WTC11 (cell line): ENCODE measurements around the gene OPRL1. TPM values are rescaled to one million over a fixed set of nuclear protein-coding genes. Genes with fewer than 3 reads are reported as not detected.

Experiments used
- ATAC-seq: fragments of 200-7000 bp; cut with Tn5 transposase; 2 replicates; pipeline ENCODE4 v1.10.0; 2021; ENCODE audit warnings: mild to moderate bottlenecking, moderate library complexity
- CTCF ChIA-PET: fragments of 300-600 bp; sonication (Branson Sonifier 250); formaldehyde crosslinking; loops from one replicate; lab custom pipeline; 2021; ENCODE audit warnings: antibody characterized with exemption; lab: Charles Lee
- POLR2A ChIA-PET: fragments of 350-600 bp; sonication (Branson Sonifier 250); formaldehyde crosslinking; loops from one replicate; lab custom pipeline; 2021; ENCODE audit warnings: antibody characterized with exemption; lab: Charles Lee
- DNase-seq: peaks from one replicate; pipeline ENCODE4 v3.0.0; 2021; ENCODE audit warnings: low spot score
- H3K27ac Mint-ChIP-seq: 2 replicates; pipeline ENCODE4 v1.8.0; 2021; ENCODE audit warnings: mixed read lengths
- H3K27me3 Mint-ChIP-seq: 2 replicates; pipeline ENCODE4 v1.8.0; 2021; ENCODE audit warnings: low read depth, mild to moderate bottlenecking, moderate library complexity, mixed read lengths
- H3K36me3 Mint-ChIP-seq: 2 replicates; pipeline ENCODE4 v1.8.0; 2021; ENCODE audit warnings: mixed read lengths
- H3K4me1 Mint-ChIP-seq: 2 replicates; pipeline ENCODE4 v1.8.0; 2022; ENCODE audit warnings: mixed read lengths
- H3K4me3 Mint-ChIP-seq: 2 replicates; pipeline ENCODE4 v1.8.0; 2021; ENCODE audit warnings: mild to moderate bottlenecking, moderate library complexity, mixed read lengths
- H3K9me3 Mint-ChIP-seq: 2 replicates; pipeline ENCODE4 v1.8.0; 2021; ENCODE audit warnings: mixed read lengths
- EMX1 ChIP-seq: fragments of 250-450 bp; sonication (Bioruptor Pico); IDR thresholded peaks from 2 replicates; pipeline ENCODE4 v1.8.0; 2021; ENCODE audit warnings: mild to moderate bottlenecking
- ESRRA ChIP-seq: sonication (generic); formaldehyde crosslinking; IDR thresholded peaks from 2 replicates; pipeline ENCODE4 v1.8.1; 2022; ENCODE audit warnings: mild to moderate bottlenecking, missing genetic modification reagents, borderline replicate concordance
- ETV6 ChIP-seq: sonication (generic); formaldehyde crosslinking; IDR thresholded peaks from 2 replicates; pipeline ENCODE4 v1.8.1; 2022; ENCODE audit warnings: mild to moderate bottlenecking, missing genetic modification reagents
- FOXK1 ChIP-seq: sonication (generic); formaldehyde crosslinking; IDR thresholded peaks from 2 replicates; pipeline ENCODE4 v1.8.0; 2022; ENCODE audit warnings: mild to moderate bottlenecking, moderate library complexity, missing genetic modification reagents
- NFYB ChIP-seq: sonication (generic); formaldehyde crosslinking; conservative IDR thresholded peaks from 2 replicates; pipeline ENCODE4 v1.8.0; 2022; ENCODE audit warnings: low read depth, missing genetic modification reagents
- RORB ChIP-seq: fragments of 250-450 bp; sonication (Bioruptor Pico); IDR thresholded peaks from 2 replicates; pipeline ENCODE4 v1.9.0; 2021; ENCODE audit warnings: mild to moderate bottlenecking
- TCF7 ChIP-seq: sonication (generic); formaldehyde crosslinking; IDR thresholded peaks from 2 replicates; pipeline ENCODE4 v1.8.0; 2022; ENCODE audit warnings: mild to moderate bottlenecking, low read depth, missing genetic modification reagents, moderate library complexity
- ZNF232 ChIP-seq: sonication (generic); formaldehyde crosslinking; IDR thresholded peaks from 2 replicates; pipeline ENCODE4 v1.8.0; 2022; ENCODE audit warnings: mild to moderate bottlenecking, missing genetic modification reagents
- ZNF263 ChIP-seq: sonication (generic); formaldehyde crosslinking; IDR thresholded peaks from 2 replicates; pipeline ENCODE4 v1.8.1; 2022; ENCODE audit warnings: low read depth, mild to moderate bottlenecking, moderate library complexity, missing genetic modification reagents
- ZNF423 ChIP-seq: fragments of 250-450 bp; sonication (Bioruptor Pico); IDR thresholded peaks from 2 replicates; pipeline ENCODE4 v2.1.2; 2022; ENCODE audit warnings: mild to moderate bottlenecking, moderate library complexity
- total RNA-seq: library from RNA; stranded (reverse); gene quantifications from 3 replicates; pipeline ENCODE4 v1.2.3, GENCODE V29; 2021
- TF ChIP-seq, protein P1 (sequence below): fragments of 250-450 bp; sonication (Bioruptor Pico); IDR thresholded peaks from 2 replicates; pipeline ENCODE4 v1.8.0; 2021; ENCODE audit warnings: mild to moderate bottlenecking
- TF ChIP-seq, protein P2 (sequence below): sonication (generic); formaldehyde crosslinking; IDR thresholded peaks from 2 replicates; pipeline ENCODE4 v1.8.1; 2023; ENCODE audit warnings: mild to moderate bottlenecking, missing genetic modification reagents, moderate library complexity
- TF ChIP-seq, protein P3 (sequence below): sonication (generic); formaldehyde crosslinking; IDR thresholded peaks from 2 replicates; pipeline ENCODE4 v1.8.1; 2022; ENCODE audit warnings: low read depth, mild to moderate bottlenecking, moderate library complexity, missing genetic modification reagents, borderline replicate concordance
- TF ChIP-seq, protein P4 (sequence below): sonication (generic); formaldehyde crosslinking; IDR thresholded peaks from 2 replicates; pipeline ENCODE4 v1.8.0; 2022; ENCODE audit warnings: mild to moderate bottlenecking, missing genetic modification reagents
- TF ChIP-seq, protein P5 (sequence below): sonication (generic); formaldehyde crosslinking; IDR thresholded peaks from 2 replicates; pipeline ENCODE4 v1.8.0; 2023; ENCODE audit warnings: missing genetic modification reagents
- TF ChIP-seq, protein P6 (sequence below): sonication (generic); formaldehyde crosslinking; IDR thresholded peaks from 2 replicates; pipeline ENCODE4 v1.8.1; 2023; ENCODE audit warnings: mild to moderate bottlenecking, missing genetic modification reagents
- TF ChIP-seq, protein P7 (sequence below): fragments of 250-450 bp; sonication (Bioruptor Pico); IDR thresholded peaks from 2 replicates; pipeline ENCODE4 v1.9.0; 2021; ENCODE audit warnings: mild to moderate bottlenecking
- TF ChIP-seq, protein P8 (sequence below): sonication (generic); formaldehyde crosslinking; IDR thresholded peaks from 2 replicates; pipeline ENCODE4 v1.8.1; 2023; ENCODE audit warnings: mild to moderate bottlenecking, moderate library complexity, missing genetic modification reagents
- TF ChIP-seq, protein P9 (sequence below): sonication (generic); formaldehyde crosslinking; conservative IDR thresholded peaks from 2 replicates; pipeline ENCODE4 v1.8.1; 2022; ENCODE audit warnings: mild to moderate bottlenecking, missing genetic modification reagents

The OPRL1 gene
- total RNA-seq, 1 experiment from 2014 or later = 2.0 TPM

DNA sequence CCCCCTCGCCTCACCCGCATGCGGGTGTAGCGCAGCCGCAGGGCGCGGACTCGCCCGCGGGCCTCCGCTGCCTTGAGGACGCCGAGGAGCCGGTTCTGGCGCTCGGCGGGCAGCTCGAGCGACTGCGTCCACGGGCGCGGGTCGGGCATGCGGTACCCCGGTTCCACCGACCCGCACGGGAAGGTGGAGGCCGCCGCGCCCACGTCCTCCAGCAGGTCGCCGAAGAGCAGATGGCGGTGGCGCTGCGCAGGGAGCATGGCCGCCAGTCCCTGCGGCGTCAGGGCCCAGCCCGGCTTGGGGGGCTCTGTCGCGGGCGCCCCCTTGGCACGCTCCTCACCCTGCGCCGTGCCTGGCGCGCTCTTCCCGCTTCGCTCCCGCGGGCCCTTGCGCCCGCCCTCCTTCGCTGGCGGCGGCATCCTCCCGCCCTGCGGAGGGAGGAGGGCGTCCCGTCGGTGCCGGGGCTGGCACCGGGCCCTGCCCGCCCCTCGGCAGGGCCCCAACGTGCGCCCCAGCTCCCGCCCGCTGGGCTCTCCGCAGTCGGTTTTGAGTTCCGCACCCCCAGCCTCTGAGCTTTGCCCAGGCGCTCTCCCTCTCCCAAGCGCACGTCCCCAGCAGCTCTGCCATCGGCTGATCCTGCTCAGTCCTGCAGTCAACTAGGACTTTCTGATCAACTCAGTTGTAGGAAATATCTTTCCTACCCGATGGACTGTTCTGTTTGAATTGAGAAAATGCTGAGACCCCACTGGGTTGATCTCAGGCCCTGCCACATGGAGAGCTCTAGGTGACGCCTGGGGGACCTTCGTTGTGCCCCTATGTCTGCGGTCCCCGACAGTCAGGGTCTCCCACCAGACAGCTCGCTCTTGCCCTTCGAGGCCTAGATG lies 4.2 kb downstream of the OPRL1 start, which contains the start of gene LKAAEAR1 (continued):
- no peak for TF ChIP-seq ESRRA
- TF ChIP-seq NFYB = no peak
- TF ChIP-seq, protein P1, sequence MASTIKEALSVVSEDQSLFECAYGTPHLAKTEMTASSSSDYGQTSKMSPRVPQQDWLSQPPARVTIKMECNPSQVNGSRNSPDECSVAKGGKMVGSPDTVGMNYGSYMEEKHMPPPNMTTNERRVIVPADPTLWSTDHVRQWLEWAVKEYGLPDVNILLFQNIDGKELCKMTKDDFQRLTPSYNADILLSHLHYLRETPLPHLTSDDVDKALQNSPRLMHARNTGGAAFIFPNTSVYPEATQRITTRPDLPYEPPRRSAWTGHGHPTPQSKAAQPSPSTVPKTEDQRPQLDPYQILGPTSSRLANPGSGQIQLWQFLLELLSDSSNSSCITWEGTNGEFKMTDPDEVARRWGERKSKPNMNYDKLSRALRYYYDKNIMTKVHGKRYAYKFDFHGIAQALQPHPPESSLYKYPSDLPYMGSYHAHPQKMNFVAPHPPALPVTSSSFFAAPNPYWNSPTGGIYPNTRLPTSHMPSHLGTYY (CRISPR knock-in tag) = no peak
- TF ChIP-seq ETV6 (CRISPR knock-in tag) = peak; percentile 74
- TF ChIP-seq FOXK1 (CRISPR knock-in tag) = peak; percentile 47
- 0 out of 2 replicates have a peak, but pooled peaks have one; percentile 57 for TF ChIP-seq TCF7 (CRISPR knock-in tag)

DNA sequence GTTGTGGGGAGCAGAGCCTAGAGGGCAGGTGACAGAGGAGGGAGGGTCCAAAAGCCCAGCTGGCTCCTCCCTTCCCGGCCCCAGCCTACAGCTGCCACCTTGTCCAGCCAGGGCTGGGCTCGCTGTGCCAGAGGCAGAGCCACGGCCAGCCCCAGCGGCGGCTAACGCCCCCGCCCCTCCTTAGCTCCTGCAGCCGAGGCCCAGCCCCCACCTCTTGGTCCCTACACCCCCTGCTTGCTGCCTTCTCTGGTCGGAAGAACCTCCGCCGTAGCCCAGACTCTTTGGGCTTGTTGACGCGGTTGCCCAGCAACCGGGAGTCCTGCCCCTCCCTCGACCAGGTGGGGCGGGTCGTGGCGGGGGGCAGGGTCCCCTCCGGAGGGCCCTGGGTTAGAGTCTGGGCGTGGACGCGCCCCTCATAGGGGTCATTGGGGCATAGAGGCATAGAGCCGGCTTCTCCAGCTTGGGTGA lies 4.8 kb downstream of the OPRL1 start:
- Mint-ChIP-seq H3K36me3 (no peaks in the 10 kb centered on the region), H3K27ac (no peak overlapping the region), H3K9me3 (0 out of 2 replicates have a peak, but pooled peaks cover 3% of the 10 kb centered on the region), H3K4me3 (peak overlapping the region; percentile 85), H3K4me1 (peaks cover 21% of the 10 kb centered on the region), H3K27me3 (peaks cover 59% of the 10 kb centered on the region)
- peak; percentile 54 for DNase-seq
- CTCF ChIA-PET = interaction anchor here (0.6 to 5.6 kb wide), 17 partner anchors 8 to 309 kb away, joined by 3 to 119 read pairs (median 6); partner anchors contain the start of genes C20orf204, PRPF6 and SAMD10
- peak; percentile 46 for ATAC-seq
- POLR2A ChIA-PET = interaction anchor here (0.9 kb wide), 1 partner anchor 34 kb away, joined by 4 read pairs; no protein-coding TSS in a partner anchor
- TF ChIP-seq, protein P2, sequence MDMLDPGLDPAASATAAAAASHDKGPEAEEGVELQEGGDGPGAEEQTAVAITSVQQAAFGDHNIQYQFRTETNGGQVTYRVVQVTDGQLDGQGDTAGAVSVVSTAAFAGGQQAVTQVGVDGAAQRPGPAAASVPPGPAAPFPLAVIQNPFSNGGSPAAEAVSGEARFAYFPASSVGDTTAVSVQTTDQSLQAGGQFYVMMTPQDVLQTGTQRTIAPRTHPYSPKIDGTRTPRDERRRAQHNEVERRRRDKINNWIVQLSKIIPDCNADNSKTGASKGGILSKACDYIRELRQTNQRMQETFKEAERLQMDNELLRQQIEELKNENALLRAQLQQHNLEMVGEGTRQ (CRISPR knock-in tag) = no peak
- TF ChIP-seq, protein P3, sequence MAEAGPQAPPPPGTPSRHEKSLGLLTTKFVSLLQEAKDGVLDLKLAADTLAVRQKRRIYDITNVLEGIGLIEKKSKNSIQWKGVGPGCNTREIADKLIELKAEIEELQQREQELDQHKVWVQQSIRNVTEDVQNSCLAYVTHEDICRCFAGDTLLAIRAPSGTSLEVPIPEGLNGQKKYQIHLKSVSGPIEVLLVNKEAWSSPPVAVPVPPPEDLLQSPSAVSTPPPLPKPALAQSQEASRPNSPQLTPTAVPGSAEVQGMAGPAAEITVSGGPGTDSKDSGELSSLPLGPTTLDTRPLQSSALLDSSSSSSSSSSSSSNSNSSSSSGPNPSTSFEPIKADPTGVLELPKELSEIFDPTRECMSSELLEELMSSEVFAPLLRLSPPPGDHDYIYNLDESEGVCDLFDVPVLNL (CRISPR knock-in tag) = no peak
- TF ChIP-seq, protein P4, sequence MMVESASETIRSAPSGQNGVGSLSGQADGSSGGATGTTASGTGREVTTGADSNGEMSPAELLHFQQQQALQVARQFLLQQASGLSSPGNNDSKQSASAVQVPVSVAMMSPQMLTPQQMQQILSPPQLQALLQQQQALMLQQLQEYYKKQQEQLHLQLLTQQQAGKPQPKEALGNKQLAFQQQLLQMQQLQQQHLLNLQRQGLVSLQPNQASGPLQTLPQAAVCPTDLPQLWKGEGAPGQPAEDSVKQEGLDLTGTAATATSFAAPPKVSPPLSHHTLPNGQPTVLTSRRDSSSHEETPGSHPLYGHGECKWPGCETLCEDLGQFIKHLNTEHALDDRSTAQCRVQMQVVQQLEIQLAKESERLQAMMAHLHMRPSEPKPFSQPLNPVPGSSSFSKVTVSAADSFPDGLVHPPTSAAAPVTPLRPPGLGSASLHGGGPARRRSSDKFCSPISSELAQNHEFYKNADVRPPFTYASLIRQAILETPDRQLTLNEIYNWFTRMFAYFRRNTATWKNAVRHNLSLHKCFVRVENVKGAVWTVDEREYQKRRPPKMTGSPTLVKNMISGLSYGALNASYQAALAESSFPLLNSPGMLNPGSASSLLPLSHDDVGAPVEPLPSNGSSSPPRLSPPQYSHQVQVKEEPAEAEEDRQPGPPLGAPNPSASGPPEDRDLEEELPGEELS (CRISPR knock-in tag) = no peak
- TF ChIP-seq, protein P5, sequence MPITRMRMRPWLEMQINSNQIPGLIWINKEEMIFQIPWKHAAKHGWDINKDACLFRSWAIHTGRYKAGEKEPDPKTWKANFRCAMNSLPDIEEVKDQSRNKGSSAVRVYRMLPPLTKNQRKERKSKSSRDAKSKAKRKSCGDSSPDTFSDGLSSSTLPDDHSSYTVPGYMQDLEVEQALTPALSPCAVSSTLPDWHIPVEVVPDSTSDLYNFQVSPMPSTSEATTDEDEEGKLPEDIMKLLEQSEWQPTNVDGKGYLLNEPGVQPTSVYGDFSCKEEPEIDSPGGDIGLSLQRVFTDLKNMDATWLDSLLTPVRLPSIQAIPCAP (CRISPR knock-in tag) = no peak
- TF ChIP-seq, protein P6, sequence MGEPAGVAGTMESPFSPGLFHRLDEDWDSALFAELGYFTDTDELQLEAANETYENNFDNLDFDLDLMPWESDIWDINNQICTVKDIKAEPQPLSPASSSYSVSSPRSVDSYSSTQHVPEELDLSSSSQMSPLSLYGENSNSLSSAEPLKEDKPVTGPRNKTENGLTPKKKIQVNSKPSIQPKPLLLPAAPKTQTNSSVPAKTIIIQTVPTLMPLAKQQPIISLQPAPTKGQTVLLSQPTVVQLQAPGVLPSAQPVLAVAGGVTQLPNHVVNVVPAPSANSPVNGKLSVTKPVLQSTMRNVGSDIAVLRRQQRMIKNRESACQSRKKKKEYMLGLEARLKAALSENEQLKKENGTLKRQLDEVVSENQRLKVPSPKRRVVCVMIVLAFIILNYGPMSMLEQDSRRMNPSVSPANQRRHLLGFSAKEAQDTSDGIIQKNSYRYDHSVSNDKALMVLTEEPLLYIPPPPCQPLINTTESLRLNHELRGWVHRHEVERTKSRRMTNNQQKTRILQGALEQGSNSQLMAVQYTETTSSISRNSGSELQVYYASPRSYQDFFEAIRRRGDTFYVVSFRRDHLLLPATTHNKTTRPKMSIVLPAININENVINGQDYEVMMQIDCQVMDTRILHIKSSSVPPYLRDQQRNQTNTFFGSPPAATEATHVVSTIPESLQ (CRISPR knock-in tag) = no peak
- TF ChIP-seq EMX1 (CRISPR knock-in tag) (no peak), ZNF232 (no peak), ZNF263 (no peak), ETV6 (CRISPR knock-in tag) (no peak), RORB (CRISPR knock-in tag) (no peak), ZNF423 (no peak)
- TF ChIP-seq, protein P7, sequence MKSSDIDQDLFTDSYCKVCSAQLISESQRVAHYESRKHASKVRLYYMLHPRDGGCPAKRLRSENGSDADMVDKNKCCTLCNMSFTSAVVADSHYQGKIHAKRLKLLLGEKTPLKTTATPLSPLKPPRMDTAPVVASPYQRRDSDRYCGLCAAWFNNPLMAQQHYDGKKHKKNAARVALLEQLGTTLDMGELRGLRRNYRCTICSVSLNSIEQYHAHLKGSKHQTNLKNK (CRISPR knock-in tag) = no peak
- TF ChIP-seq, protein P8, sequence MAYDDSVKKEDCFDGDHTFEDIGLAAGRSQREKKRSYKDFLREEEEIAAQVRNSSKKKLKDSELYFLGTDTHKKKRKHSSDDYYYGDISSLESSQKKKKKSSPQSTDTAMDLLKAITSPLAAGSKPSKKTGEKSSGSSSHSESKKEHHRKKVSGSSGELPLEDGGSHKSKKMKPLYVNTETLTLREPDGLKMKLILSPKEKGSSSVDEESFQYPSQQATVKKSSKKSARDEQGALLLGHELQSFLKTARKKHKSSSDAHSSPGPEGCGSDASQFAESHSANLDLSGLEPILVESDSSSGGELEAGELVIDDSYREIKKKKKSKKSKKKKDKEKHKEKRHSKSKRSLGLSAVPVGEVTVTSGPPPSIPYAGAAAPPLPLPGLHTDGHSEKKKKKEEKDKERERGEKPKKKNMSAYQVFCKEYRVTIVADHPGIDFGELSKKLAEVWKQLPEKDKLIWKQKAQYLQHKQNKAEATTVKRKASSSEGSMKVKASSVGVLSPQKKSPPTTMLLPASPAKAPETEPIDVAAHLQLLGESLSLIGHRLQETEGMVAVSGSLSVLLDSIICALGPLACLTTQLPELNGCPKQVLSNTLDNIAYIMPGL = no peak
- TF ChIP-seq, protein P9, sequence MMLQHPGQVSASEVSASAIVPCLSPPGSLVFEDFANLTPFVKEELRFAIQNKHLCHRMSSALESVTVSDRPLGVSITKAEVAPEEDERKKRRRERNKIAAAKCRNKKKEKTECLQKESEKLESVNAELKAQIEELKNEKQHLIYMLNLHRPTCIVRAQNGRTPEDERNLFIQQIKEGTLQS (CRISPR knock-in tag) = no peak
